Large intestine (tissue), 3 donors: Measurements from ENCODE around the gene ZNF525. TPM values are rescaled to one million over a fixed set of nuclear protein-coding genes. Genes with fewer than 3 reads are reported as not detected.

ENCODE experiments used
- DNase-seq, 2 donors: peaks; one replicate each; pipeline versions ENCODE4 v3.0.0 to v3.0.0-alpha.2; 2013
- H3K27ac ChIP-seq: one replicate; pipeline ENCODE4 v1.5.1; 2013; ENCODE audit warnings: low read length
- H3K27me3 ChIP-seq: 2 replicates; pipeline ENCODE4 v1.6.1; 2013; ENCODE audit warnings: low read length; ENCODE audit not compliant: control insufficient read depth, insufficient read depth
- H3K36me3 ChIP-seq: 2 replicates; pipeline ENCODE4 v1.6.1; 2013; ENCODE audit warnings: low read length; ENCODE audit not compliant: control insufficient read depth, insufficient read depth
- H3K4me1 ChIP-seq: one replicate; pipeline ENCODE4 v1.6.1; 2013; ENCODE audit warnings: low read length; ENCODE audit not compliant: control insufficient read depth, insufficient read depth
- H3K4me3 ChIP-seq: one replicate; pipeline ENCODE4 v1.5.1; 2013; ENCODE audit warnings: low read length
- H3K9me3 ChIP-seq: one replicate; pipeline ENCODE4 v1.6.1; 2013; ENCODE audit warnings: mild to moderate bottlenecking, low read depth, low read length, moderate library complexity; ENCODE audit not compliant: control insufficient read depth
- WGBS: methylation state at CpG from one replicate; pipeline ENCODE4 v1.1.5; 2013; ENCODE audit warnings: low lambda C conversion rate; ENCODE audit not compliant: insufficient coverage; 5-methylcytosine and 5-hydroxymethylcytosine counted together
- polyA plus RNA-seq: library from polyadenylated mRNA; unstranded; fragments of 120-200 nt; gene quantifications from one replicate; pipeline ENCODE4 v1.2.1, GENCODE V29; 2013

The ZNF525 gene
- polyA plus RNA-seq, 1 donor = 15.4 TPM

- DNase-seq = peak in 1 of 2 donors; percentile 3
- no peaks in the 10 kb centered on the region for H3K36me3 ChIP-seq
- no peaks in the 10 kb centered on the region for H3K27me3 ChIP-seq
- peaks cover 13% of the 10 kb centered on the region for H3K4me1 ChIP-seq
- H3K27ac ChIP-seq = peak overlapping the region; percentile 92
- H3K9me3 ChIP-seq = peaks cover 2% of the 10 kb centered on the region
- WGBS = 0% methylated on average over 2 of the region's 32 CpGs
- peak overlapping the region; percentile 79 for H3K4me3 ChIP-seq
Observed at GRCh38 chr19:53365899-53366493, 491 bp downstream of the ZNF525 start.

- Histone ChIP-seq H3K9me3 (peaks cover 8% of the 10 kb centered on the region), H3K27ac (no peak overlapping the region), H3K36me3 (peaks cover 30% of the 10 kb centered on the region), H3K27me3 (no peaks in the 10 kb centered on the region), H3K4me3 (no peak overlapping the region), H3K4me1 (peaks cover 1% of the 10 kb centered on the region)
- WGBS = no CpG with 5 or more reads among the region's 4 CpGs
- no peak for DNase-seq
Observed at GRCh38 chr19:53372196-53372595, 6.7 kb downstream of the ZNF525 start.

GRCh38 chr19:53374288-53374687, 8.8 kb downstream of the ZNF525 start:
- WGBS = no CpG with 5 or more reads among the region's 3 CpGs
- H3K36me3 ChIP-seq = peaks cover 44% of the 10 kb centered on the region
- no peak overlapping the region for H3K27ac ChIP-seq
- no peaks in the 10 kb centered on the region for H3K4me1 ChIP-seq
- peaks cover 8% of the 10 kb centered on the region for H3K9me3 ChIP-seq
- H3K4me3 ChIP-seq = no peak overlapping the region
- no peak for DNase-seq
- no peaks in the 10 kb centered on the region for H3K27me3 ChIP-seq

- peaks cover 47% of the 10 kb centered on the region for H3K36me3 ChIP-seq
- peaks cover 10% of the 10 kb centered on the region for H3K9me3 ChIP-seq
Observed at GRCh38 chr19:53374743-53375142, 9.2 kb downstream of the ZNF525 start.

GRCh38 chr19:53381376-53381775, 15.9 kb downstream of the ZNF525 start:
- Histone ChIP-seq H3K27ac (no peak overlapping the region), H3K4me3 (no peak overlapping the region), H3K36me3 (peaks cover 41% of the 10 kb centered on the region), H3K9me3 (peaks cover 7% of the 10 kb centered on the region), H3K4me1 (no peaks in the 10 kb centered on the region), H3K27me3 (no peaks in the 10 kb centered on the region)
- no peak for DNase-seq
- 83% methylated on average over 1 of the region's 3 CpGs for WGBS

More at GRCh38 chr19:53374743-53375142, 9.2 kb downstream of the ZNF525 start:
- H3K27ac ChIP-seq = no peak overlapping the region
- no peaks in the 10 kb centered on the region for H3K27me3 ChIP-seq
- H3K4me1 ChIP-seq = no peaks in the 10 kb centered on the region
- no CpG with 5 or more reads among the region's 1 CpG for WGBS
- no peak for DNase-seq
- H3K4me3 ChIP-seq = no peak overlapping the region

- Histone ChIP-seq H3K9me3 (peaks cover 15% of the 10 kb centered on the region), H3K4me1 (no peaks in the 10 kb centered on the region), H3K36me3 (peaks cover 2% of the 10 kb centered on the region), H3K27me3 (no peaks in the 10 kb centered on the region), H3K27ac (no peak overlapping the region), H3K4me3 (no peak overlapping the region)
- DNase-seq = no peak
- no CpG with 5 or more reads among the region's 3 CpGs for WGBS
Observed at GRCh38 chr19:53388168-53388567, 22.7 kb downstream of the ZNF525 start.

- H3K4me3 ChIP-seq = no peak overlapping the region
- peaks cover under 1% of the 10 kb centered on the region for H3K4me1 ChIP-seq
- no peak overlapping the region for H3K27ac ChIP-seq
- peak; percentile 10 to 20 for DNase-seq
- no CpG with 5 or more reads among the region's 5 CpGs for WGBS
- peaks cover 15% of the 10 kb centered on the region for H3K9me3 ChIP-seq
- H3K27me3 ChIP-seq = no peaks in the 10 kb centered on the region
- H3K36me3 ChIP-seq = peaks cover 2% of the 10 kb centered on the region
Observed at GRCh38 chr19:53388904-53389303, 23.4 kb downstream of the ZNF525 start.

- no CpG with 5 or more reads among the region's 8 CpGs for WGBS
- Histone ChIP-seq H3K4me3 (no peak overlapping the region), H3K9me3 (peaks cover 15% of the 10 kb centered on the region), H3K36me3 (peaks cover 2% of the 10 kb centered on the region), H3K27ac (no peak overlapping the region), H3K4me1 (peaks cover 3% of the 10 kb centered on the region), H3K27me3 (no peaks in the 10 kb centered on the region)
- no peak for DNase-seq
Observed at GRCh38 chr19:53389571-53389970, 24.1 kb downstream of the ZNF525 start.

- peaks cover 15% of the 10 kb centered on the region for H3K9me3 ChIP-seq
Observed at GRCh38 chr19:53389978-53390377, 24.5 kb downstream of the ZNF525 start.

GRCh38 chr19:53394522-53394973, 29.0 kb downstream of the ZNF525 start:
- DNase-seq = peak in 1 of 2 donors; percentile 30
- peaks cover 3% of the 10 kb centered on the region for H3K4me1 ChIP-seq
- H3K4me3 ChIP-seq = peak overlapping the region; percentile 69
- H3K9me3 ChIP-seq = peaks cover 9% of the 10 kb centered on the region
- peaks cover 7% of the 10 kb centered on the region for H3K36me3 ChIP-seq
- no CpG with 5 or more reads among the region's 18 CpGs for WGBS
- H3K27me3 ChIP-seq = no peaks in the 10 kb centered on the region
- H3K27ac ChIP-seq = peak overlapping the region; percentile 80

More at GRCh38 chr19:53389978-53390377, 24.5 kb downstream of the ZNF525 start:
- no peaks in the 10 kb centered on the region for H3K27me3 ChIP-seq
- DNase-seq = no peak
- no peak overlapping the region for H3K4me3 ChIP-seq
- peaks cover 3% of the 10 kb centered on the region for H3K4me1 ChIP-seq
- WGBS = no CpG with 5 or more reads among the region's 22 CpGs
- H3K27ac ChIP-seq = no peak overlapping the region
- peaks cover 2% of the 10 kb centered on the region for H3K36me3 ChIP-seq
